Liver (tissue), 3 donors: Measurements from ENCODE around the gene SHC1.
A peak's percentile ranks its signal among the peaks of the same experiment; 100 is the strongest.

Experiments used
- JUND ChIP-seq, 2 donors: IDR thresholded peaks; 2 replicates each; pipeline ENCODE4 v1.6.1; 2016; ENCODE audit warnings: antibody characterized with exemption in 2 of 2
- SP1 ChIP-seq: IDR thresholded peaks from 2 replicates; pipeline ENCODE4 v1.6.1; 2018; ENCODE audit warnings: antibody characterized with exemption, mild to moderate bottlenecking
- TF ChIP-seq, protein P1 (sequence below): fragments of 150-350 bp; IDR thresholded peaks from 2 replicates; pipeline ENCODE4 v1.5.1; 2017; ENCODE audit warnings: improper control_type of control experiment, low read depth, low read length; ENCODE audit not compliant: missing input control
- TF ChIP-seq, protein P2 (sequence below): IDR thresholded peaks from 2 replicates; pipeline ENCODE4 v1.6.1; 2016; ENCODE audit warnings: antibody characterized with exemption
- TF ChIP-seq, protein P3 (sequence below): IDR thresholded peaks from 2 replicates; pipeline ENCODE4 v1.6.1; 2016; ENCODE audit warnings: antibody characterized with exemption
- donor health status: healthy.
- donor health status: healthy.

GRCh38 chr1:154987326-154987725 lies 16.8 kb upstream of the SHC1 start:
- TF ChIP-seq, protein P1, sequence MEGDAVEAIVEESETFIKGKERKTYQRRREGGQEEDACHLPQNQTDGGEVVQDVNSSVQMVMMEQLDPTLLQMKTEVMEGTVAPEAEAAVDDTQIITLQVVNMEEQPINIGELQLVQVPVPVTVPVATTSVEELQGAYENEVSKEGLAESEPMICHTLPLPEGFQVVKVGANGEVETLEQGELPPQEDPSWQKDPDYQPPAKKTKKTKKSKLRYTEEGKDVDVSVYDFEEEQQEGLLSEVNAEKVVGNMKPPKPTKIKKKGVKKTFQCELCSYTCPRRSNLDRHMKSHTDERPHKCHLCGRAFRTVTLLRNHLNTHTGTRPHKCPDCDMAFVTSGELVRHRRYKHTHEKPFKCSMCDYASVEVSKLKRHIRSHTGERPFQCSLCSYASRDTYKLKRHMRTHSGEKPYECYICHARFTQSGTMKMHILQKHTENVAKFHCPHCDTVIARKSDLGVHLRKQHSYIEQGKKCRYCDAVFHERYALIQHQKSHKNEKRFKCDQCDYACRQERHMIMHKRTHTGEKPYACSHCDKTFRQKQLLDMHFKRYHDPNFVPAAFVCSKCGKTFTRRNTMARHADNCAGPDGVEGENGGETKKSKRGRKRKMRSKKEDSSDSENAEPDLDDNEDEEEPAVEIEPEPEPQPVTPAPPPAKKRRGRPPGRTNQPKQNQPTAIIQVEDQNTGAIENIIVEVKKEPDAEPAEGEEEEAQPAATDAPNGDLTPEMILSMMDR, result no peak
- TF ChIP-seq, protein P2, sequence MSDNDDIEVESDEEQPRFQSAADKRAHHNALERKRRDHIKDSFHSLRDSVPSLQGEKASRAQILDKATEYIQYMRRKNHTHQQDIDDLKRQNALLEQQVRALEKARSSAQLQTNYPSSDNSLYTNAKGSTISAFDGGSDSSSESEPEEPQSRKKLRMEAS, result no peak
- TF ChIP-seq SP1, result peak; percentile 52
- TF ChIP-seq JUND (IDR thresholded peaks at IDR 0.05), result peak; percentile 39 to 48
- TF ChIP-seq, protein P3, sequence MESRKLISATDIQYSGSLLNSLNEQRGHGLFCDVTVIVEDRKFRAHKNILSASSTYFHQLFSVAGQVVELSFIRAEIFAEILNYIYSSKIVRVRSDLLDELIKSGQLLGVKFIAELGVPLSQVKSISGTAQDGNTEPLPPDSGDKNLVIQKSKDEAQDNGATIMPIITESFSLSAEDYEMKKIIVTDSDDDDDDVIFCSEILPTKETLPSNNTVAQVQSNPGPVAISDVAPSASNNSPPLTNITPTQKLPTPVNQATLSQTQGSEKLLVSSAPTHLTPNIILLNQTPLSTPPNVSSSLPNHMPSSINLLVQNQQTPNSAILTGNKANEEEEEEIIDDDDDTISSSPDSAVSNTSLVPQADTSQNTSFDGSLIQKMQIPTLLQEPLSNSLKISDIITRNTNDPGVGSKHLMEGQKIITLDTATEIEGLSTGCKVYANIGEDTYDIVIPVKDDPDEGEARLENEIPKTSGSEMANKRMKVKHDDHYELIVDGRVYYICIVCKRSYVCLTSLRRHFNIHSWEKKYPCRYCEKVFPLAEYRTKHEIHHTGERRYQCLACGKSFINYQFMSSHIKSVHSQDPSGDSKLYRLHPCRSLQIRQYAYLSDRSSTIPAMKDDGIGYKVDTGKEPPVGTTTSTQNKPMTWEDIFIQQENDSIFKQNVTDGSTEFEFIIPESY, result no peak
